Small intestine (tissue), 7 donors: Measurements from ENCODE around the gene TBCB. TPM values are rescaled to one million over a fixed set of nuclear protein-coding genes. Genes with fewer than 3 reads are reported as not detected.
A peak's percentile ranks its signal among the peaks of the same experiment; 100 is the strongest.

ENCODE experiments used
- DNase-seq, 2 donors: peaks; one replicate each; pipeline versions ENCODE4 v3.0.0 to v3.0.0-alpha.2; 2013
- FAIRE-seq: peaks from 2 replicates; lab custom pipeline; 2012; peaks lifted over from hg19 to GRCh38; lab: Jason Lieb, UNC
- H3K27ac ChIP-seq, 3 donors: one replicate each; pipeline ENCODE4 v1.5.1; 2013; ENCODE audit warnings: low read length in 2 of 3, mild to moderate bottlenecking in 2 of 3, control low read depth in 1 of 3, inconsistent platforms in 1 of 3, low read depth in 1 of 3, moderate library complexity in 1 of 3
- H3K27me3 ChIP-seq, 3 donors: one replicate each; pipeline ENCODE4 v1.6.1; 2013; ENCODE audit warnings: low read length in 3 of 3, inconsistent platforms in 1 of 3; ENCODE audit not compliant: control insufficient read depth in 3 of 3, insufficient read depth in 3 of 3
- H3K36me3 ChIP-seq, 3 donors: one replicate each; pipeline ENCODE4 v1.6.1; 2013; ENCODE audit warnings: low read length in 3 of 3, inconsistent platforms in 1 of 3, low read depth in 1 of 3, mild to moderate bottlenecking in 1 of 3, moderate library complexity in 1 of 3; ENCODE audit not compliant: control insufficient read depth in 3 of 3, insufficient read depth in 2 of 3
- H3K4me1 ChIP-seq, 3 donors: one replicate each; pipeline ENCODE4 v1.6.1; 2013; ENCODE audit warnings: low read length in 2 of 3, inconsistent platforms in 1 of 3, low read depth in 1 of 3, mild to moderate bottlenecking in 1 of 3, moderate library complexity in 1 of 3; ENCODE audit not compliant: control insufficient read depth in 3 of 3, insufficient read depth in 2 of 3
- H3K4me3 ChIP-seq, 3 donors: one replicate each; pipeline ENCODE4 v1.5.1; 2013; ENCODE audit warnings: low read length in 3 of 3, control low read depth in 1 of 3, inconsistent platforms in 1 of 3, low read depth in 1 of 3, mild to moderate bottlenecking in 1 of 3, moderate library complexity in 1 of 3
- H3K9me3 ChIP-seq, 2 donors: one replicate each; pipeline ENCODE4 v1.6.1; 2013; ENCODE audit warnings: low read depth in 1 of 2, low read length in 1 of 2; ENCODE audit not compliant: control insufficient read depth in 2 of 2, insufficient read depth in 1 of 2
- WGBS, 3 donors: extraction: QIAGEN DNeasy Blood & Tissue Kit; methylation state at CpG; one replicate each; pipeline ENCODE4 v1.1.7; 2013; 5-methylcytosine and 5-hydroxymethylcytosine counted together
- polyA plus RNA-seq, 4 donors: library from polyadenylated mRNA; stranded (reverse) in 3 of 4; unstranded in 1 of 4; fragments of 200-250 nt in 3 of 4; fragments of 120-200 nt in 1 of 4; gene quantifications; one replicate each; pipeline versions ENCODE4 v1.2.1 to v1.2.3, GENCODE V29; 2013
- donor health status: healthy with polysubstance abuse.
- donor health status: control.
- donor health status: control.
- donor health status: Bipolar disorder and iron deficiency.
- donor health status: healthy.

TBCB gene
- polyA plus RNA-seq, 4 donors: 75.0 to 133 (median 113) TPM

GRCh38 chr19:36142496-36142895 is 27.2 kb downstream of the TBCB start:
- H3K4me1 ChIP-seq: peaks cover 5 to 11% (median 6%) of the 10 kb centered on the region in 3 donors
- 91 to 97% (median 93%) methylated on average over 9 of the region's 9 CpGs for WGBS, 3 donors
- DNase-seq: no peak
- H3K27me3 ChIP-seq: no peaks in the 10 kb centered on the region
- H3K36me3 ChIP-seq: peaks cover 15 to 55% (median 26%) of the 10 kb centered on the region in 3 donors
- FAIRE-seq: no peak
- no peak overlapping the region for H3K27ac ChIP-seq
- H3K9me3 ChIP-seq: peaks cover 0 to 3% of the 10 kb centered on the region in 2 donors
- H3K4me3 ChIP-seq: no peak overlapping the region

- peaks cover 21 to 74% (median 33%) of the 10 kb centered on the region in 3 donors for H3K36me3 ChIP-seq
- no peaks in the 10 kb centered on the region for H3K27me3 ChIP-seq
- H3K27ac ChIP-seq: no peak overlapping the region
- H3K4me3 ChIP-seq: no peak overlapping the region
- FAIRE-seq (no peak), DNase-seq (no peak)
- peaks cover 0 to 3% of the 10 kb centered on the region in 2 donors for H3K9me3 ChIP-seq
- WGBS, 3 donors: 97 to 98% (median 97%) methylated on average over 6 of the region's 6 CpGs
- peaks cover 5 to 7% (median 6%) of the 10 kb centered on the region in 3 donors for H3K4me1 ChIP-seq
Observed at GRCh38 chr19:36144624-36145023, 29.4 kb downstream of the TBCB start.

- H3K27ac ChIP-seq: no peak overlapping the region
- peaks cover 17 to 85% (median 25%) of the 10 kb centered on the region in 3 donors for H3K36me3 ChIP-seq
- H3K27me3 ChIP-seq: no peaks in the 10 kb centered on the region
- no peaks in the 10 kb centered on the region for H3K9me3 ChIP-seq
- no peaks in the 10 kb centered on the region for H3K4me1 ChIP-seq
- DNase-seq (no peak), FAIRE-seq (no peak)
- 82 to 84% (median 83%) methylated on average over 13 of the region's 13 CpGs for WGBS, 3 donors
- H3K4me3 ChIP-seq: no peak overlapping the region
Observed at GRCh38 chr19:36149673-36150406, 34.6 kb downstream of the TBCB start.

- no peaks in the 10 kb centered on the region for H3K27me3 ChIP-seq
- H3K4me1 ChIP-seq: no peaks in the 10 kb centered on the region
- no peak overlapping the region for H3K4me3 ChIP-seq
- peaks cover 17 to 77% (median 23%) of the 10 kb centered on the region in 3 donors for H3K36me3 ChIP-seq
- no peak for FAIRE-seq
- WGBS, 3 donors: 71 to 90% (median 89%) methylated on average over 5 of the region's 5 CpGs
- no peaks in the 10 kb centered on the region for H3K9me3 ChIP-seq
- DNase-seq: no peak
- peak overlapping the region in 1 of 3 donors; percentile 78 for H3K27ac ChIP-seq
Observed at GRCh38 chr19:36150586-36150985, 35.3 kb downstream of the TBCB start.

GRCh38 chr19:36151144-36152018 is 36.1 kb downstream of the TBCB start:
- WGBS, 3 donors: 65 to 93% (median 76%) methylated on average over 44 to 47 of the region's 47 CpGs
- Histone ChIP-seq H3K27ac (peak overlapping the region; percentile 68 to 78 (median 76)), H3K27me3 (no peaks in the 10 kb centered on the region), H3K4me1 (no peaks in the 10 kb centered on the region), H3K4me3 (peak overlapping the region in 2 of 3 donors; percentile 11 to 48), H3K9me3 (no peaks in the 10 kb centered on the region), H3K36me3 (peaks cover 12 to 69% (median 20%) of the 10 kb centered on the region in 3 donors)
- FAIRE-seq: no peak
- no peak for DNase-seq

GRCh38 chr19:36152019-36152351 is 36.7 kb downstream of the TBCB start:
- FAIRE-seq (no peak), DNase-seq (no peak)
- H3K4me3 ChIP-seq: peak overlapping the region in 2 of 3 donors; percentile 19 to 48
- no peaks in the 10 kb centered on the region for H3K27me3 ChIP-seq
- H3K4me1 ChIP-seq: no peaks in the 10 kb centered on the region
- peaks cover 8 to 63% (median 15%) of the 10 kb centered on the region in 3 donors for H3K36me3 ChIP-seq
- H3K9me3 ChIP-seq: no peaks in the 10 kb centered on the region
- peak overlapping the region; percentile 68 to 78 (median 76) for H3K27ac ChIP-seq
- WGBS, 3 donors: 63 to 89% (median 84%) methylated on average over 15 to 16 of the region's 16 CpGs

- Histone ChIP-seq H3K4me3 (peak within 1 kb of the TSS in 2 of 3 donors; percentile 19 to 48), H3K4me1 (no peaks in the 10 kb centered on the region), H3K9me3 (no peaks in the 10 kb centered on the region), H3K27ac (peak within 1 kb of the TSS; percentile 68 to 78 (median 76)), H3K27me3 (no peaks in the 10 kb centered on the region), H3K36me3 (peaks cover 8 to 59% (median 12%) of the 10 kb centered on the region in 3 donors)
- DNase-seq: no peak
- no peak for FAIRE-seq
- WGBS, 3 donors: 56 to 83% (median 81%) methylated on average over 37 to 40 of the region's 40 CpGs
Observed at GRCh38 chr19:36152352-36153091, 37.3 kb downstream of the TBCB start, which contains the start of gene COX7A1. Gene COX7A1, minus strand, starts transcription at chr19:36152447. Its CDS starts 40 bp downstream, at chr19:36152407.

GRCh38 chr19:36153126-36153525 is 37.9 kb downstream of the TBCB start:
- no peak for DNase-seq
- FAIRE-seq: no peak
- Histone ChIP-seq H3K4me3 (no peak overlapping the region), H3K4me1 (no peaks in the 10 kb centered on the region), H3K9me3 (no peaks in the 10 kb centered on the region), H3K27me3 (no peaks in the 10 kb centered on the region), H3K36me3 (peaks cover 4 to 53% (median 7%) of the 10 kb centered on the region in 3 donors), H3K27ac (peak overlapping the region in 1 of 3 donors; percentile 78)
- 93 to 97% (median 96%) methylated on average over 10 of the region's 10 CpGs for WGBS, 3 donors
